ENCODE data around the gene CSNK2A1. TPM values are rescaled to one million over a fixed set of nuclear protein-coding genes. Genes with fewer than 3 reads are reported as not detected.
"Not testable (repeated sequence)": the region's sequence is repeated elsewhere in the genome, so short reads cannot be mapped to it uniquely, and the experiment has no call there.

CSNK2A1 gene
- total RNA-seq, 2 donors from 2014 or later = 141 to 145 TPM

- no peak for ATAC-seq (replicated peaks)
- Mint-ChIP-seq H3K4me1 (peaks cover 14% of the 10 kb centered on the region), H3K27me3 (no peaks in the 10 kb centered on the region), H3K27ac (no peak overlapping the region), H3K36me3 (ENCODE audit: low read depth) (peaks cover 25% of the 10 kb centered on the region), H3K4me3 (no peak overlapping the region), H3K9me3 (no peaks in the 10 kb centered on the region)
Observed at GRCh38 chr20:454951-455350, 88.6 kb downstream of the CSNK2A1 start.

- not testable (repeated sequence) for H3K9me3 Mint-ChIP-seq; H3K4me1 Mint-ChIP-seq; H3K27ac Mint-ChIP-seq; H3K4me3 Mint-ChIP-seq; H3K27me3 Mint-ChIP-seq; ATAC-seq (replicated peaks)
- peaks cover 19% of the 10 kb centered on the region for H3K36me3 Mint-ChIP-seq (ENCODE audit: low read depth)
Observed at GRCh38 chr20:452021-452420, 91.6 kb downstream of the CSNK2A1 start.

GRCh38 chr20:445514-446336 lies 97.9 kb downstream of the CSNK2A1 start:
- H3K9me3 Mint-ChIP-seq = no peaks in the 10 kb centered on the region
- H3K4me1 Mint-ChIP-seq = peaks cover 5% of the 10 kb centered on the region
- no peak for ATAC-seq (replicated peaks)
- no peak overlapping the region for H3K27ac Mint-ChIP-seq
- H3K27me3 Mint-ChIP-seq = no peaks in the 10 kb centered on the region
- H3K4me3 Mint-ChIP-seq = no peak overlapping the region
- H3K36me3 Mint-ChIP-seq (ENCODE audit: low read depth) = peaks cover 76% of the 10 kb centered on the region

DNA sequence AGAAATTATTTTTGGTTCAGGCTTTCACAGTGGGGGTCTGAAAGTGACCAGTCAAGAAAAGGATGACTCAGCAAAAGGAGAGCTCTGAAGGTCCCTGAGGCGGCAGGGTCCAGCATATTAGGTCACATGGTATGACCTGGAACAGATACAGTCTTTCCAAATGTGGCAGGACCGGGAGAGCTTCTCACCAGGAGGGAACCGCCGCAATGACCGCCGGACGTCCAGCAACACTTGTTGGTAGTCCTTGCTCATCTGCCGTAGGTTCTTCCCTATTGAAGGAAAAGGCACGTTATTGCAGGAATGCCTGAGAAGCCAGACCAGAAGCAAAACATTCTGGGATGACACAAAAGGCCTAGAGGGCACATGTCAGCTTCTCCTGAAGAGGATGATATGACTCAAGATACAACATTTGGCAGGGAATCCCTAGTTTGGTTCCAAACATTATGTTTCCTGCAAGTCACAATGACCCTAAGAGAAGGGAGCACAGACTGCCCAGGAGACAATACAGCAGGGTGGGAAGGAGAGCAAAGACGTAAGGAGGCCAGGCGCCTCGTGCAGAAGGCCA lies 98.6 kb downstream of the CSNK2A1 start:
- ATAC-seq (replicated peaks) = no peak
- Mint-ChIP-seq H3K27me3 (no peaks in the 10 kb centered on the region), H3K4me1 (peaks cover 7% of the 10 kb centered on the region), H3K9me3 (no peaks in the 10 kb centered on the region), H3K4me3 (no peak overlapping the region), H3K36me3 (ENCODE audit: low read depth) (peaks cover 83% of the 10 kb centered on the region), H3K27ac (peak overlapping the region; percentile 54)

DNA sequence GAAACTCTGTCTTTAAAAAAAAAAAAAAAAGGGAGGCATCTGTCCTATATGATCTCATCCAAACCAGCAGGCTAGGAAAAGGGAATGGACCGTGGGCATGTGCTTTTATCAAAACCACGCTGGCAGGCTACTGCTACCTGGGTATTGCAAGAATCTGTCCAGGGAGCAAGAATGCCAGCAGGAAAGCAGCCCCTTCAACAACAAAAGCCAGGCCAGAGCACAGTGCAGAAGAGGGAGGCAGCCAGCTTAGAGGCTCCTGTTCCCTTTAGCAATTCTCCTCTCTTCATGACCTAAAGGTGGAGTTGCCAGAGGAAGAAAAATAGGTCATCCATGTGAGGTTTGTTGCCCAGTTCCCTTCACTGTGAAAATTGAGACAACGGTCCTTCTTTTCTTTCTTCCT lies 99.5 kb downstream of the CSNK2A1 start:
- Mint-ChIP-seq H3K36me3 (ENCODE audit: low read depth) (peaks cover 86% of the 10 kb centered on the region), H3K27ac (peak overlapping the region; percentile 54), H3K9me3 (no peaks in the 10 kb centered on the region), H3K4me1 (peaks cover 11% of the 10 kb centered on the region), H3K27me3 (no peaks in the 10 kb centered on the region), H3K4me3 (no peak overlapping the region)
- ATAC-seq (replicated peaks) = no peak

DNA sequence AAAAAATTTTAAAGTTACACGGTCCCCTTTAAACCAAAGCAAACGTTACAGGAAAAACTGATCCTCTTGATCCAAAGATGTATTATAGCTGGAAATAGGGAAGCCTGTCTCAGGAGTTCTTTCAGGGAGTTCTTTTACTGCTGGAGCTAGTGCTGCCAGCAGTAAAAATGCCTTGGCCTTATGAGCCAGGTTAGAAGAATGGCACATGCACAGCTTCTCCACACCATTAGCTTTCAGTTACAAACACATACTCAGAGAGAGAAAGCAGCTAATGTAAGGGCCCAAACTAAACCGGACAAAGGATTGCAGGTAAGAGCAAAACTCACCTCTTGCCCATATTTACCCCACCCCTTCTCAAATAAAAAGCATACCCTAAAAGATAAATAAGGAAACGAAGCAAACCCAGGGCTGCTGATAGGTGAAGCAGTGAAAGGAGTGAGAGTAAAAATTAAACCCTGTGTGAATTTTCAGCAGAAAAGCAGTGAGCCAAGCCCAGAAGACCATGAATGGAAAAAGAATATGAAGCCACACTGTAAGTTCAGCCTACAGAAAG lies 100.3 kb downstream of the CSNK2A1 start:
- Mint-ChIP-seq H3K9me3 (no peaks in the 10 kb centered on the region), H3K27me3 (no peaks in the 10 kb centered on the region), H3K4me3 (no peak overlapping the region), H3K27ac (no peak overlapping the region), H3K36me3 (ENCODE audit: low read depth) (peaks cover 94% of the 10 kb centered on the region), H3K4me1 (peaks cover 18% of the 10 kb centered on the region)
- ATAC-seq (replicated peaks) = no peak

DNA sequence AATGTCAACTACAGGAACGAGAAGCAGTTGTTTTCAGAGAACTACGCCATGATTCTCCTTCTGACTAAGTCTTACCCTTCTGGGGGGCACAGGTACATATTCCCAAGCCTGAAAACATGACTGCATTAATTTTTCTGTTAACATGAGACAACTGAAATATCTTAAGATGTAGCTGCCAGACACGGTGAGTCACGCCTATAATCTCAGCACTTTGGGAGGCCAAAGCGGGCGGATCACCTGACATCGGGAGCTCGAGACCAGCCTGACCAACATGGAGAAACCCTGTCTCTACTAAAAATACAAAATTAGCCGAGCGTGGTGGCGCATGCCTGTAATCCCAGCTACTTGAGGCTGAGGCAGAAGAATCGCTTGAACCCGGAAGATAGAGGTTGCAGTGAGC lies 103.0 kb downstream of the CSNK2A1 start:
- ATAC-seq (replicated peaks) = no peak
- Mint-ChIP-seq H3K4me3 (no peak overlapping the region), H3K9me3 (no peaks in the 10 kb centered on the region), H3K27ac (no peak overlapping the region), H3K36me3 (ENCODE audit: low read depth) (peaks cover 100% of the 10 kb centered on the region), H3K27me3 (no peaks in the 10 kb centered on the region), H3K4me1 (peaks cover 25% of the 10 kb centered on the region)

- H3K27ac Mint-ChIP-seq = peak overlapping the region; percentile 61
- no peak for ATAC-seq (replicated peaks)
- peaks cover 26% of the 10 kb centered on the region for H3K4me1 Mint-ChIP-seq
- no peaks in the 10 kb centered on the region for H3K9me3 Mint-ChIP-seq
- no peaks in the 10 kb centered on the region for H3K27me3 Mint-ChIP-seq
- peak overlapping the region; percentile 76 for H3K4me3 Mint-ChIP-seq
- H3K36me3 Mint-ChIP-seq (ENCODE audit: low read depth) = peaks cover 100% of the 10 kb centered on the region
Observed at GRCh38 chr20:440148-440547, 103.4 kb downstream of the CSNK2A1 start.

- Mint-ChIP-seq H3K27me3 (no peaks in the 10 kb centered on the region), H3K27ac (peak overlapping the region; percentile 61), H3K36me3 (ENCODE audit: low read depth) (peaks cover 100% of the 10 kb centered on the region), H3K4me3 (peak overlapping the region; percentile 76), H3K4me1 (peaks cover 27% of the 10 kb centered on the region), H3K9me3 (no peaks in the 10 kb centered on the region)
- ATAC-seq (replicated peaks) = peak; percentile 78
Observed at GRCh38 chr20:438571-439469, 104.8 kb downstream of the CSNK2A1 start.

- Mint-ChIP-seq H3K4me1 (peaks cover 36% of the 10 kb centered on the region), H3K36me3 (ENCODE audit: low read depth) (peaks cover 100% of the 10 kb centered on the region), H3K9me3 (no peaks in the 10 kb centered on the region), H3K27me3 (no peaks in the 10 kb centered on the region), H3K27ac (peak overlapping the region; percentile 61), H3K4me3 (peak overlapping the region; percentile 76)
- no peak for ATAC-seq (replicated peaks)
Observed at GRCh38 chr20:437787-438486, 105.7 kb downstream of the CSNK2A1 start.

GRCh38 chr20:436476-436875 lies 107.1 kb downstream of the CSNK2A1 start:
- H3K4me3 Mint-ChIP-seq = no peak overlapping the region
- ATAC-seq (replicated peaks) = no peak

DNA sequence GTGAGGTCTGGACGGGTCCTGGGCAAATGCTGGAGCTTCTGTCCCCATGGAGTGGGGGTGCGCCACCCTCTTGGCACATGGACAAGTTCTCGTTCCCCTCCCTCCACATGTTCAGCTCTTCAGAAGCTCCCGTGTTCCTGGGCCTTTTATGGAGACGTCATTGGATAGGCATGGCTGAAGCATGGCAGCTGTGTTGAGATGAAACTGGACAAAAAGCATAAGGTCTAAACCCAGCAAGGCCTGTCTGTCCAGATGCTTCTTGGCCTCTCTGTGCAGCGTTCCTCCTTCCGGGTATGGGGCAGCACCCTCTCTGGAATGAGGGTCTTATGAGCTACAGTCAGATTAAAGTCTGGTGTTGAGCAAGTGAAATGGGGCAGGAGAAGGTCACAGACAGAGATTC lies 108.0 kb downstream of the CSNK2A1 start:
- Mint-ChIP-seq H3K36me3 (ENCODE audit: low read depth) (peaks cover 93% of the 10 kb centered on the region), H3K4me3 (no peak overlapping the region), H3K27ac (no peak overlapping the region), H3K9me3 (no peaks in the 10 kb centered on the region), H3K27me3 (no peaks in the 10 kb centered on the region), H3K4me1 (peaks cover 36% of the 10 kb centered on the region)
- ATAC-seq (replicated peaks) = no peak

More at GRCh38 chr20:436476-436875, 107.1 kb downstream of the CSNK2A1 start:
- Mint-ChIP-seq H3K27me3 (no peaks in the 10 kb centered on the region), H3K4me1 (peaks cover 36% of the 10 kb centered on the region), H3K9me3 (no peaks in the 10 kb centered on the region), H3K36me3 (ENCODE audit: low read depth) (peaks cover 93% of the 10 kb centered on the region), H3K27ac (no peak overlapping the region)

- ATAC-seq (replicated peaks) = no peak
- Mint-ChIP-seq H3K27me3 (no peaks in the 10 kb centered on the region), H3K4me3 (peak overlapping the region; percentile 73), H3K4me1 (peaks cover 33% of the 10 kb centered on the region), H3K27ac (no peak overlapping the region), H3K36me3 (ENCODE audit: low read depth) (peaks cover 93% of the 10 kb centered on the region), H3K9me3 (no peaks in the 10 kb centered on the region)
Observed at GRCh38 chr20:434661-435419, 108.8 kb downstream of the CSNK2A1 start.
